Activated CD4-positive, CD25-positive, alpha-beta regulatory T cell treated with anti-CD3 and anti-CD28 coated beads, Interleukin-2, amount 50 U/mL, for 24 hours (primary cell): ENCODE results near the gene TP73.
A peak's percentile ranks its signal among the peaks of the same experiment; 100 is the strongest.

Source experiments
- ATAC-seq, 2 donors: fragments of 150-1000 bp; cut with Tn5 transposase; one replicate each; pipeline ENCODE4 v1.10.0; 2021; ENCODE audit warnings: mild to moderate bottlenecking in 1 of 2, moderate library complexity in 1 of 2

Gene TP73

DNA sequence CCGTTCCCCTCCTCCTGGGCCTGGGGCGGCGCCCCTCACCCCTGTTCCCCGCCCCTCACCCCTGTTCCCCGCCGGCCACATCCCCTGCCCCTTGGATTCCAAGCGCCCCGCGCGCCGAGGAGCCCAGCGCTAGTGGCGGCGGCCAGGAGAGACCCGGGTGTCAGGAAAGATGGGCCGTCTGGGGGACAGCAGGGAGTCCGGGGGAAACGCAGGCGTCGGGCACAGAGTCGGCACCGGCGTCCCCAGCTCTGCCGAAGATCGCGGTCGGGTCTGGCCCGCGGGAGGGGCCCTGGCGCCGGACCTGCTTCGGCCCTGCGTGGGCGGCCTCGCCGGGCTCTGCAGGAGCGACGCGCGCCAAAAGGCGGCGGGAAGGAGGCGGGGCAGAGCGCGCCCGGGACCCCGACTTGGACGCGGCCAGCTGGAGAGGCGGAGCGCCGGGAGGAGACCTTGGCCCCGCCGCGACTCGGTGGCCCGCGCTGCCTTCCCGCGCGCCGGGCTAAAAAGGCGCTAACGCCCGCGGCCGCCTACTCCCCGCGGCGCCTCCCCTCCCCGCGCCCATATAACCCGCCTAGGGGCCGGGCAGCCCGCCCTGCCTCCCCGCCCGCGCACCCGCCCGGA, at the start of gene TP73:
TP73 (plus strand) TSS at position 587 of the 618 bp plus-strand sequence. CDS start 29,850 bp downstream, outside the sequence.
- ATAC-seq: no peak

DNA sequence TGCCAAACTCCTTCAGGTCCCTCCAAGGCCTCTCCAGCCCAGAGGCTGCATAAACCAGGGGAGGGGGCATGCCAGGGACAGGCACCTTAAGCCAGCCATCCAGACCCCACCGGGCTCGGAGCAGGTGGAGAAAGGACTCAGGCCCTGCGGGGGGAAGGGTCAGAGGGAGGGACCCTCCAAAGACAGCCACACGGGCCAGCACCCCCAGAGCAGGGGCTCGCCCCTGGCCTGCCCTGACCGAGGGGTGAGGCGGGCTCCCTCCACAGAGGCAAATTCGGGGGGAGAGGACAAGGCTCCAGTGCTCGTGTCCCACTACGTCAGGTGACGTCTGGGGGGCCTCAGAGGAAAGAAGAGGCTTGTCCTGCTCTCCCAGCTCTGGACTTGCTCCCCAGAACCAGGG, 49.2 kb upstream of the TP73 start:
- no peak for ATAC-seq

DNA sequence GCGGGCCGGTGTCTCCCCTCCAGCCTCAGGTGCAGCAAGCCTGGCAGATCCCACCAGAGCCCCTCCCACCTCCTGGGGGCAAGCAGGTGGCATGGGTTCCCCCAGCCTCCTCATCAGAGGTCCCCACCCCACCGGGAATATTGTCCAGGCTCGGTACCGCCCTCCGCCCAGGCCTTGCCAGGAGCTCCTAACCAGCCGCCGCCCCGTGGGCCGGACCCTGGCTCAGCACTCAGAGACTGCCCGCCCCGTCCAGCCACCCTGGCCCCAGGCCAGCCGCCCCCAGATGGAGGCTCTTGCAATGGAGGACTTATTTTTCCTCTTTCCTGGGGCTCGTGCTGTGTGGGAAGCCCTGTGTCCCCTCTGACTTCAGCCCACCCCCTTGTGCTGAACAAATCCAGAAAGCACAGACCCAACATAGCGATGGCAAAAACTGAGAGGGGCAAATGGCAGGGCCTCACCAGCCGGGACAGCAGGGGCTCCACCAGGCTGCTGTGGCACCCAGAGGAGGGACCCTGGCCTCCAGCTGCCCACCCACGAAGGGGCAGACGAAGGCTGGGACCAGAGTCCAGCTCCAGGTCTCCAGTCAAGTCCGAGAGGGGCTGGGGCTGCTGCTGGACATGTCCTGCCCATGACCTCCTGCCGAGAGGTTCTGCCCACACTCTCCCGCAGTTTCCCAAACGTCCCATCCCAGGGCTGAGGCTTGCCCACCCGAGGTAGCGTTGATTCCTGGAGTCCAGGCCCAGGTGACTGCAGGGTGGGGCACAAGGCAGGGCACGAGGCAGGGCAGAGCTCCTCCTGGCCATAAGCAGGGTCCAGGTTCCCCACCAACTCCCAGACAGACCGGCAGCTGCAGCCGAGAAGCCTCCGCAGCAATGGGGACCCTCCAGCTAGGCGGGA, 48.5 kb upstream of the TP73 start:
- ATAC-seq: no peak

DNA sequence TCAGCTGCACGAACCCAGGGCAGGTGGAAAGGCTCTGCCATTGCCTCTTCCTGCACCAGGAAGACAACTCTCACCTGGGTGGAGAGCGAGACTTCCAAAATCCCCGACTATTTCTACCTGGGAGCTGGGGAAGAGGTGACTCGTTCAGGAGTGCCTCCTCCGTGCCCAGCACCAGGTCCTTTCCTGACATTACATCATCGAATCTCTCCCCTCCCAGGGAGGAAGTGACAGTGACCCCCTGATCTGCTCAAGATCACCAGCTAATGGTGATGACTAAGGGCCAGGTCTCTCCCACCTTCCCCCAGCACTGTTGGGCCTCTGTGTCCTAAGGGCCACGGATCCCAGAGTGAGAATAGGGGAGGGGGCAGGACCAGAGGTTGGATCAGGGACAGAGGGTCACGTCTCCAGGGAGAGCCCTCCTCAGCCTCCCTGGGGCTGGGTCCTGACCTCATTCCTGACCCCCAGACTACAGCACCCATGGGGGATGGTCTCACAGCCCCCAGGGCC, 47.8 kb upstream of the TP73 start:
- no peak for ATAC-seq

DNA sequence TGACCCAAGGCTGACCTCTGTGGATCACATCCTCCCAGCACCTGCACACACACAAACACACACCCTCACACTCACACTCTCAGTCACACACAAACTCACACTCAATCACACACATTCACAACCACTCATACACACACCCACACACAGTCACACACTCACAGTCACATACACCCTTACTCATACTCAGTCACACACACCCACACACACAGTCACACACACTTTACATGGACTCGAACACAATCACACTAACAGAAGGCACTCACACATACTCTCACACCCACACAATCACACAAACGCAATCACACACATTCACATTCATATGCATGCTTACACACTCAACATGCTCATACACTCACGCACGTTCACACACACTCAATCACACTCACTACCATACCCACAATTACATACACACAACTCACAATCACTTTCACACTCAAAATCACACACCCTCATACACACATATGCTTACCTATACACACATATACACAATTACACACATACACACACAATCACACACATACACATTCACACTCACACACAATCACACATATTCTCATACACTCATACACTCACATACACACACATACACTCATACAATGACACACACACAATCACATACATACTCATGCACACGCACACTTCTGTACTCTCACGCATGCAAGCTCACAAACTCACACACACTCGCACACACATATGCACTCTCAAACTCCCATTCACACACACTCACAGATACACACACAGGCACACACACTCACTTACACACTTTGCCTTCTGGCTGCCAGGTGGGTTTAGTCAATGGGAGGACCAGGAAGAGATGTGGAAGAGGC, 47.1 kb upstream of the TP73 start:
- no peak for ATAC-seq

DNA sequence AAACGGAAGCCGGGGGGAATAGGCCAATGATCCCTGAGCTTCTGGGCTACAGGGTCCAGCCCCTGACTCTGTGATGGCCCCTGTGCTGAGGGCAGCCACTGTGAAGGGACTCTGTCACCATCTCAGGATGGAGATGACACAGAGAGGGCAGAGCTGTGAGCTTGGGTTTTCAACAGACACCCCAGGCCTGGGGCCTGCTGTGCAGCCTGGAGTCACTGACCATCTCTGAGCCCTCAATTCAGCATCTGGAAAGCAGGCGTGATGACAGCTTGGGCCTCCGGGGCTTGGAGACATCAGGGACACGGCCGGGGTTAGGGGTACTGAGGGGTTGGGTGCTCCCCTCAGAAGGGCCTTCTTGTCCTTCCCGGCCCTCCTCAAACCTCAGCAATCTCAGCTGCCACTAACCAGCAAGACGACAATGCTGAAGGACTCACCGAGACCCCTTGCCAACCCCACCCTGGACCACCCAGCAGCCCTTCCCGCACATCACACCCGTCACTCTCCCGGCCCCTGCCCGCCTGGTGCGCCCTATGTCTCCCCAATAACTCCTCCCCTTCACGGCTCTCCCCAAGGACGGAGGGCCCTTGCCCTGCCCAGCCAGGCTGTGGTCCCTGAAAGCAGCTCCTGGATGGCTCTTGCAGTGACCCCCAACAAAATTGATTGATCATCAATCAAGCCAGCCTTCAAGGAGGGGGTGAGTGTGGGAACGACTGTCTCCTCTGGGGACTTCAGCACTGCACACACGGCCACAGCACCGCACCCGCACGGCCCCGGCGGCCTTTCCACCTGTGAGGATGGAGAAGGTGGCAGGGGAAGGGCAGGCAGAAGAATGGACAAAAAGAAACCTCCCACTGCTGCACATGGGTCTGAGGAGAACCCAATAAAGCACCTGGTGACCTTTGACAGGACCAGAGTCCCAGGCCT, 45.3 kb upstream of the TP73 start:
- no peak for ATAC-seq

DNA sequence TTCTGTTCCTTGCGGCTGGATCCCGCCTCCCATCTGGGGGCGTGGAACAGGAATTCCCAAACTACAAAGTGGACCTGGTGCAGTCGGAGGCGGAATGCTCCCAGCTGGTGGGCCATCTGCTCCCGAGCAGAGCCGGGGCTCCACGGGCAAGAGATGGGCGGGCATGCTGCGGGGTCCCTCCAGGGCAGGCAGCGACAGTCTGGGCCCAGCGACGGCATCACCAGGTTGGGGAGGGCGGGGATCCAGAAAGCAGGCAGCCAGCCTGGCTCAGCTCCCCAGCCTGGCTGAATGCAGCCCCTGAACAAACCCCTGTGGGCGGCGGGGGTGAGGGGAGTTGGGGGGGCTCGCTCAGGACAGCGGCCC, 44.6 kb upstream of the TP73 start:
- ATAC-seq: no peak

DNA sequence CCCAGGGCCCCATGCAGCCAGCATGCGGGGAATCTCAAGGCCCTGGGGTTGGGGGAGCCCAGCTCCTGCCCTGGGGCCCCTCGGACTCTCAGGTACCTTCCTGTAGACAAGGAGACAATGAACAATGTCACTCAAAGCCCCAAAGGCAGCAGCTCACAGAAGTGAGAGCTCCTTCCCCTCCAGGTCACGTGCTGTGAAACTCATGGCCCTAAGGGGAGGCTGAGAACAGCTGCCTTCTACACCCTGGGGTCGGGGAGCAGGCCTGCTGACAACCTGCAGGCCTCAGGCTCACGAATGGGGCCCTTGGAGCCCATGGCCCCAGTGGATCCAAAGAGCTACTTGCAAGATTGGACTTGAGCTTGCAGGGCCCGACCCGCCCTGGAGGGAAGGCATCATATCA, 44.2 kb upstream of the TP73 start:
- ATAC-seq: no peak

DNA sequence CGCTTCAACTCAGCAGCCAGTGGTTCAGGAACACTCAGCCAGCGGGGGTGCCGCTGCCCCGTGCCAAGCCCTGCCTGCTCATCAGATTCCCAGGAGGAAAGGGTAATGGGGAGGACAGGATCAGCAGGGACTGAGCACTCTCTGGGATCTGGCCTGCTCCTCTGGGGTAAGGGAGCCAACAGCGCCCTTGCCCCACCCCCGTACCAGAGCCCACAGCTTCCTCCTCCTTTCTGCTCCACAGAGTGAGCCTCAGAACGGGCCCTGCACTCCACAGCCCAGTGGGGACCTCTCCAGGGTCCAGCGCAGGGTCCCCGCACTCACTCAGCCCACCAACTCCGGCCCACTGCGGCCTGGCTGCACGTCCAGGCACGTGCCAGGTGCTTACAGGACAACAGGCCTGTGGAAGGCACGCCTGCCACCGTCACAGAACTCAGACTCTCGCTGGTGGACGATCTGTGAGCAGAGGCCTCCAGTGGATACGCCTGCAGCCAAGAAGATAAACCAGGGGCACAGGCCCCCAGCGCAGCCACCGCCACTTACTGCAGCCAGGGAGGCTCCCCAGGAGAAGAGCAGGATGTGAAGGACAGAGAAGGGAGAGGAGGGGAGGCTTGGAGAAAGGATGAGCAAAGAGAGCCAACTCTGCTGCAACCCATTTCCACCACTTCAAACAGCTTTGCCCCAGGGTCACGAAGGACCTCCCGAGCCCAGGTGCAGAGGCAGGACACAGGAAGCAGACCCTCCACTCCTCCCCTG, 43.1 kb upstream of the TP73 start:
- ATAC-seq: no peak

DNA sequence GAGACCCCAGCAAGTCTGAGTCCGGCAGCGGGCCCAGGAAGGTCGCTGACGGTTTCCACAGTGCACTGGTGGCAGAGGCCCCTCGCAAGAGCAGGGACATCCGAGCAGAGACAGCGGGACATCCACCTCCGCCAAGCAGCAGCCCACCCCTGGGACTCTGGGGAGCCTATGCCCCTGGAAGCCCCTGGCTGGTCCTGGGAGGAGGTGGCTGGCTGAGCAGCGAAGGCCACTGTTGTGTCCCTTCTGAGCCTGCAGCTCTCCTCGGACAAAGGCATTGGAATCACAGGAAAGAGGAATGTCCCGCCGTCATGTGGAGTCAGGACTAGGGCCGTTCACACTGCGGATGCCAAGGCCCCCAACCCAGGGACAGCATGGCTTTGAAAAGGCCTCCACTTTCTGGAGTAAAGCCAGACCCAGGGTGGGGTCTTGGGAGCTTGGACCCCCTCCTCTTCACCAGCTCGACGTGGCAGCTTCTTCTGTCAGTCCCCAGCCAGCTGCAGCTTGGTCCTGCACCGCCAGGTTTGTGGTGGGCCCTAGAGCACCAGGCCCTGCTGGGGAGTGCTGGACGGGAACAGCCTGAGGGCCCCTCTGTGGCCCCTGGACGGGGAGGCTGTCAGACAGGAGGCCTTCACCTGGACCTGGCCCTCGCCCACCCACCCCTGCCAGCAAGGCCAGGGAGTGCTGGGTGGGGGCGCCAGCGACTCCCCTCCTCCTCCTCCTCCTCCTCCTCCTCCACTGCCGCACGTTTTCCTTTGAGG, 42.4 kb upstream of the TP73 start:
- no peak for ATAC-seq

DNA sequence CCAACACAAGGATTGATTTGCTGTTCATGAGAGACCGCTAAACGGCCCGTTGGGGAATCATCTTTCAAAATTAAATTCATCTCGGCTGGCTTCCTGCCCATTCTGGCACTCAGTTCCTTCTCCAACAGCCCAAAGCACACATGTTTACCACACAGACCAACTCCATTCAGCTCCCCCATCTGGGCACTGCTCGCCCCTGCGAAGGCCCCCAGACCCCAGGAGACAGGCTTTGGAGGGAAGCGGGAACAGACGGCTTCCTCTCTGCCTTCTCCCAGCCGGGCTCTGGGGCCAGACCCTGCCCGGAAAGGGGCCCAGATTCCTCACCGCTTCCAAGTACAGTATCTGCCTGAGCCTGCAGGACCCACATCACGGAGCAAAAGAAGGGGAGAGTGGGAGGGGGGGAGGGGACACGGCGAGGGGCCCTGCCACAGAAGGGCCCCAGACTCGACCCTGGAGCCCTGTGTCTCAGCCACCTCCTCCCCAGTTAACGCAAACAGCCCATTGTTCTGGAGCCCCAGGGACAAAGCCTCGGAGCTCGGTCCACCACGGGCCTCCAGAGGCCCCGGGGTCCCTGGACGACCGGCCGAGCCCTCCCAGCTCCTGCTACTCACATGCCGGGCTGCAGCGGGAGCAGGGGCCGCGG, 41.7 kb upstream of the TP73 start:
- no peak for ATAC-seq

DNA sequence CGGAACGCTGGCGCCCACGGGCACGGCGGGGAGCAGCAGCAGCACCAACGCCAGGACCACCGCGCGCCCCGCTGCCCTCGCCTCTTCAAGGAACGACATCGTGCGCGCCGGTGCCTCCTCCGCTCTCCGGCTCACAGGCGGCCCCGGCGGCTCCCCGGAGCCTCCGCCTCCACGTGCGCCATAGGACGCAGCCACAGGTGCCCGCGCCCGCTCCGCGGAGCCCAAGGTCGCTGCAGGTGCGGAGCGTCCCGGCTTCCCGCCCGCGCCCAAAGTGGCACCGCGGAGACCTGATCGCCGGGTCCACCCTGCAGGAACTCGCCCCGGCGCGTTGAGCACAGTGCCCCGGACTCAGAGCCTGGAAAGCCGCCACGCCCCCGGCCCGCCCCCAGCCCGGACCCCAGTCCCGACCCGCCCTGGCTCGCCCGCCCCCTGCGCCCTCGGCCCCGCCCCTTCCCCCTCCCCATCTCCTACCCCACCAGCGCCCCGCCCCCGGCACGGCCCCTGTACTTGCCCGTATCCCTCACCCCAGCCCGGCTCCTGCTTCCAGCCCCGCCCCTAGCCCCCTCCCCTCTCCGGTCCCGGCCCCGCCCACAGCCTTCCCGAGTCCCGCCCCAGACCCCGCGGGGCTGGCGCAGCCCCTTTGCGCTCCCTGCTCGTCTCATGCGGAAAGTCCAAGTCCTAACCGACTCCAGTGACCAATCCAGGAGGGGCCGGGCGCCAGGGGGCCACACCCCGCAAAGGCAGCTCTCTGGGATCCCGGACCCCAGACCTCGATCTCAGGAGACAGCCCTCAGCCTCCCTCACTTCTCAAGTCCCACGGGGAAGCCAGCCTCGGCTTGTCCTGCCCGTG, 40.9 kb upstream of the TP73 start, which contains the start of gene MEGF6:
MEGF6 (minus strand) TSS at position 339 of the 850 bp plus-strand sequence; CDS start at position 99, 240 bp downstream.
- peak; percentile 58 to 62 for ATAC-seq

DNA sequence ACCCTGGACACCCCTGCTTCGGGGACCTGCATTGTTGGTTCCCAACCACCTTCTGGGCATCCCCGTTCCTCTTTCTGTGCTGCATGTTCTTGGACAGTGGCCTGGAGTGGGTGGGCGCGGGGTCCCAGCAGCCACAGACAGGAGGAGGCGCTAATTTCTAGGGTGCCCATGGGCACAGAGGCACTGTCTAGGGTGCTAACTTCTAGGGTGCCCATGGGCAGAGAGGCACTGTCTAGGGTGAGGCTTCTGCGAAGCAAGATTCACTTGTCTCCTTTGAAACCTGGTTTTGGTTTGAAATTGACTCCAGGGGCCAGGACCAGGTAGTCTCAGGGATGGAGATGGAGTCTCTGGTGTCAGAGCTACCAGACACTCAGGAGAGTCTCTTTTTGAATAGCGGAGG, 40.2 kb upstream of the TP73 start:
- no peak for ATAC-seq

DNA sequence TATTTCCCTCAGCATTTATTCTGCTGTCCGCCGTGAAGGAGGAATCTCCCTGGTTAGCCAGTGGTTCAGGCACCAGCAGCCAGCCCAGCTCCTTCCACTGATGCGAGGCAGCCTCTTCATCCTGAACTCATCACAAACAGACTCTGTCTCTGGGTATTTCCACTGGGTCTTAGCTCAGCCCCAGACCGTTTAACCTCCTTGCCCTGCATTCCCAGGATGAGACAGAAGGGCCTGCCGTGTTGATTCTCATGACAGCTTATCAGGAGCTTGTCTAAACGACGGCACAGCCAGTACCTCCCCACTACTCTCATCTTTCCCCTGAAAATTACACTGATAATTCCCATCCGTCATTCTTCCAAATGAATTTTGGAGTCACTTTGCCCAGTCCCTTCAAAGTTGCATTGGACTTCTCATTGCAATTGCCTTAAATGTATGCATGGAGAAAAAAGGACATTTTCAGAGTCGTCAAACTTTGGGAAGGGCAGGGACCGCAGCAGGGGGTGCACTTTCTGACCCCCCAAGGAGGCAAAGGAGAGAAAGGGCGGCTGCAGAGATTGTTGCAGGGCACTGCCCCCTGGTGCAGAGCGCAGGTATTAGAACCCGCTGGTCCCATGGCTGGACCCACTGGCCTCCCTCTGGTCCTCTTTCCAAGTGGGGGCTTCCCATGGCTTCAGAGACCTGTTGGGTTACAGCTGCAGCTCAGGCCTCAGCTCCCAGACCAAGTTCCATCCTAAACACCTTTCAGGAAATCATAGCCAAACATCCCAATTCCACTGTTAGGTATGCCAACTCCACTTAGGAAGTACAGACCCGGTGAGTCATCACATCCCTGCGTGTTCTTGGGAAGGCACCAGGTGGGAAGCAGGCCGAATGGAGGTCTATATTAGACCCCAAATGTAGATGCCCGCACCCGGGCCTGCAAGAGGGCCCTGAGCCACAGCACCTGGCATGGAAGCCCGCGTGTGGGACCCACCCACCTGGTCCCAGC, 37.3 kb upstream of the TP73 start:
- no peak for ATAC-seq

DNA sequence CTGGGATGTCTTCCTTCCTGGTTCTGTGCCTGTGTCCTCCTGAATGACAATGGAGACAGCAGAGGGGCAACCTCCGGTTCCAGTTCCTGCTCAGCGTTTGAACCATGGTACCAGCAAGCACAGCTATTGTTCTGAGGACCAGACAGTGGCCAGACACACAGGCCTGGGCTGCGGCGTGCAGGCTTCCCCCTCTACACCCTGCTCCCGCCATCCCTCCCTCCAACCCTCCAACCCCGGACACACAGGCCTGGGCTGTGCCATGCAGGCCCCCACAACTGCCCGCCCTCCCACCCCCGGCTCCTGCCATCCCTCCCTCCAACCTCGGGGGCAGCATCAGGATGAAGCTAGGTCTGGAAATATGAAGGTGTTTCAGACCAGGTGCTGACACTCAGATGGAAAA, 35.5 kb upstream of the TP73 start:
- ATAC-seq: no peak

DNA sequence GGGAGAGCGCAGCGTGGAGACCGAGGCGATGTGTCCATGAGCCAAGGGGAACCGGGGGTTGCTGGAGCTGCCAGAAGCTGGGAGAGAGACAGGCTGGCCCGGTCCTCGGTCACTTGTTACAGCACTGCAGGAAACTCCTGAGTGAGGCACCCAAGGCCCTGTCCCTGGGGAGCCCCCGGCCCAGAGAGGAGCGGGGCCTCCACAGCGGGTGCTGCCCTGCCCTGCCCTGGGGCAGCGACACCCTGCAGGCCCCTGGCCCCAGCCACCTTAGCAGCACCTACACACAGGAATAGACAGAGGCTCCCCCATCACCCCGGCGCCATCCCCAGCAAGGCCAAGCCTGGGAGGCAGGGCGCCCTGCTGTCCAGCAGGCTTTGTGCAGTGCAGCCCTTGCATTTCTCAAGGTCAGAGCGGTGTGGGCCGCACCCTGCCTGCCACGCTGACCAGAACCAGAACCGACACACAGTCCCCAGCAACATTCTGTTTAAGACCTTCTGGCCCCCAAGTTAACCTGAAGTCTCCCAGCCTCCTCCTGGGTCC, 34.4 kb upstream of the TP73 start:
- no peak for ATAC-seq

DNA sequence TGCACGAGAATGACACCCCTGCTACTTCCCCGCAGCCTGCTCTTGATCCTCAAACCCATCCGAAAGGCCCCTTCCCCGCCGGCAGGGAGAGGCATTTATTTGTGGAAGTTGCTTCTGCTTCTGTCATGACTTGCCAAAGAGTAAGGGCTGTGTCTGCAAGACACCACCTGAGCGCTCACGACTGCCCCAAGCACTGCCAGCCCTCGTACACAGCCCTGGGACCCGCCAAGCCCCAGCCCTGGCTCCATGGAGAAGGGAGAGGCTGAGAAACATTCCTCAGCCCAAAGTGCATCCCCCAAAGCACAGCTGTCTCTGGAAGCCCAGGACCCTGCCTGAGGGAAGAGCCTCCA, 33.8 kb upstream of the TP73 start:
- no peak for ATAC-seq
